HepG2 (cell line): ENCODE data around the gene DNAJB6. TPM values are rescaled to one million over a fixed set of nuclear protein-coding genes. Genes with fewer than 3 reads are reported as not detected.

Source experiments
- ATAC-seq: fragments of 200-7000 bp; cut with Tn5 transposase; 3 replicates; pipeline ENCODE4 v1.9.1; 2020; ENCODE audit warnings: mild to moderate bottlenecking, moderate library complexity
- BruUV-seq: library from RNA; stranded (reverse); fragments of 400-500 nt; replicated peaks from 2 replicates; lab custom pipeline; 2021; lab: Mats Ljungman, UMichigan
- CTCF ChIA-PET: fragments of 300-600 bp; formaldehyde crosslinking; extraction: SDS; loops from one replicate; lab custom pipeline; 2021; ENCODE audit warnings: low total read pairs, inconsistent platforms, low intra/inter-chr PET ratio; lab: Yijun Ruan, JAX
- POLR2A ChIA-PET: fragments of 350-600 bp; sonication (Branson Sonifier 250); formaldehyde crosslinking; loops from one replicate; lab custom pipeline; 2020; ENCODE audit warnings: antibody characterized with exemption, inconsistent platforms; lab: Yijun Ruan, JAX
- DNase-seq: peaks from one replicate; pipeline ENCODE4 v3.0.0-alpha.2; 2015; ENCODE audit warnings: low spot score
- FAIRE-seq: peaks from 3 replicates; lab custom pipeline; 2011; peaks lifted over from hg19 to GRCh38; lab: Jason Lieb, UNC
- H2AFZ ChIP-seq: one replicate; pipeline ENCODE4 v1.6.1; 2011; ENCODE audit warnings: low read length, inconsistent platforms
- H3K27ac ChIP-seq: fragments of 300-600 bp; 3 replicates; pipeline ENCODE4 v1.8.0; 2011; ENCODE audit warnings: mixed run types, mild to moderate bottlenecking, mixed read lengths, low read length, inconsistent platforms; ENCODE audit not compliant: insufficient read depth; ENCODE audit errors: extremely low read length
- H3K27me3 ChIP-seq, 2 experiments: fragments of 200-600 bp in 1 of 2; 2 replicates in 1 of 2; 3 replicates in 1 of 2; pipeline versions ENCODE4 v1.6.0 to v1.8.0; 2011; ENCODE audit warnings: low read length in 2 of 2, mild to moderate bottlenecking in 2 of 2, moderate library complexity in 2 of 2, inconsistent platforms in 1 of 2; ENCODE audit not compliant: insufficient read depth in 2 of 2, control insufficient read depth in 1 of 2
- H3K36me3 ChIP-seq, 2 experiments: fragments of 200-600 bp in 1 of 2; replicated peaks in 1 of 2; 2 replicates in 1 of 2; 3 replicates in 1 of 2; pipeline versions ENCODE4 v1.5.1 to v1.8.0; 2011; ENCODE audit warnings: low read length in 2 of 2, inconsistent platforms in 1 of 2; ENCODE audit not compliant: insufficient read depth in 2 of 2, control insufficient read depth in 1 of 2
- H3K4me1 ChIP-seq: 2 replicates; pipeline ENCODE4 v1.5.1; 2012; ENCODE audit warnings: low read length, inconsistent platforms; ENCODE audit not compliant: insufficient read depth
- H3K4me2 ChIP-seq: 2 replicates; pipeline ENCODE4 v1.6.0; 2011; ENCODE audit warnings: low read depth, low read length, inconsistent platforms
- H3K4me3 ChIP-seq, 3 experiments: fragments of 200-600 bp in 1 of 3; sonication (generic), shearing (Covaris generic) in 1 of 3; replicated peaks in 1 of 3; 2 replicates each; pipeline ENCODE4 v1.5.1; 2011 to 2016; ENCODE audit warnings: low read length in 3 of 3, inconsistent platforms in 2 of 3, low read depth in 2 of 3, mild to moderate bottlenecking in 2 of 3, control low read depth in 1 of 3, mixed read lengths in 1 of 3; ENCODE audit not compliant: insufficient read depth in 1 of 3
- H3K79me2 ChIP-seq: one replicate; pipeline ENCODE4 v1.6.1; 2011; ENCODE audit warnings: low read length, inconsistent platforms; ENCODE audit not compliant: insufficient read depth
- H3K9ac ChIP-seq: 2 replicates; pipeline ENCODE4 v1.6.0; 2011; ENCODE audit warnings: mild to moderate bottlenecking, low read depth, low read length, inconsistent platforms; ENCODE audit not compliant: insufficient read depth
- H3K9me3 ChIP-seq: 2 replicates; pipeline ENCODE4 v1.5.1; 2012; ENCODE audit warnings: mild to moderate bottlenecking, low read length
- H4K20me1 ChIP-seq: 2 replicates; pipeline ENCODE4 v1.6.0; 2011; ENCODE audit warnings: inconsistent platforms, mild to moderate bottlenecking, low read length, moderate library complexity; ENCODE audit not compliant: insufficient read depth
- CBX5 ChIP-seq: sonication (generic); formaldehyde crosslinking; IDR thresholded peaks from 2 replicates; pipeline ENCODE4 v1.4.0; 2020; ENCODE audit warnings: missing genetic modification reagents, borderline replicate concordance
- PTBP1 ChIP-seq: fragments of 200-400 bp; formaldehyde crosslinking; IDR thresholded peaks from 2 replicates; pipeline ENCODE4 v1.6.1; 2018; ENCODE audit warnings: low read length, low read depth; ENCODE audit not compliant: poor library complexity, severe bottlenecking
- TRAFD1 ChIP-seq: sonication (generic); formaldehyde crosslinking; IDR thresholded peaks from 2 replicates; pipeline ENCODE4 v1.5.1; 2020; ENCODE audit warnings: missing genetic modification reagents, mild to moderate bottlenecking, borderline replicate concordance
- WGBS: methylation state at CpG from one replicate; pipeline ENCODE4 v1.1.6; 2017; ENCODE audit warnings: low lambda C conversion rate; 5-methylcytosine and 5-hydroxymethylcytosine counted together
- in situ Hi-C: cut with HindIII; loops from 2 replicates; pipeline ENCODE4 v1.10.0; 2017; ENCODE audit warnings: low pct_unique_long_range_greater_than_20kb; ENCODE audit not compliant: extremely low pct_ligation_motif_present
- intact Hi-C: fragments of 100-400 bp; cut with micrococcal nuclease; formaldehyde crosslinking; loops from one replicate; pipeline ENCODE4 v1.10.0; 2022; ENCODE audit not compliant: unreplicated experiment
- polyA plus RNA-seq, 8 experiments: library from polyadenylated mRNA; depleted of rRNA in 3 of 8; stranded (reverse) in 7 of 8; unstranded in 1 of 8; fragments of >200 nt; fragmentation: Illumina TruSeq in 4 of 8; extraction: Trizol in 4 of 8; gene quantifications; 2 replicates each; pipeline versions ENCODE4 v1.2.1 to v1.2.3, GENCODE V29; 2011 to 2016; ENCODE audit warnings: low read depth in 4 of 8, missing spikeins in 1 of 8, mixed read lengths in 1 of 8; ENCODE audit not compliant: insufficient read depth in 1 of 8
- total RNA-seq, 5 experiments: library from RNA; depleted of rRNA; stranded (reverse); fragments of >200 nt; fragmentation: Illumina TruSeq; extraction: Trizol; gene quantifications; 2 replicates each; pipeline ENCODE4 v1.2.3, GENCODE V29; 2016; ENCODE audit warnings: low read depth in 1 of 5
- TF ChIP-seq, protein P1 (sequence below): sonication (generic); formaldehyde crosslinking; IDR thresholded peaks from 2 replicates; pipeline ENCODE4 v1.4.0; 2020; ENCODE audit warnings: missing genetic modification reagents, borderline replicate concordance

The DNAJB6 gene
- total and polyA plus RNA-seq, 2 of the 13 experiments (the other 11 are each of a cell fraction or from before 2014, with no cell fraction given): 29.9 to 53.9 TPM

GRCh38 chr7:157461573-157462418 is 125.0 kb downstream of the DNAJB6 start:
- BruUV-seq: no TSS peak
- no peak overlapping the region for H3K9ac ChIP-seq
- H2AFZ ChIP-seq: no peak overlapping the region
- H4K20me1 ChIP-seq: 0 out of 2 replicates have a peak, but pooled peaks cover 4% of the 10 kb centered on the region
- in situ Hi-C loops: no loop called here
- CTCF ChIA-PET: no interaction called here
- no peak for ATAC-seq
- H3K36me3 ChIP-seq: no peaks in the 10 kb centered on the region
- no peak for TF ChIP-seq CBX5 (CRISPR knock-in tag)
- DNase-seq: no peak
- peaks cover 15 to 78% of the 10 kb centered on the region in 2 experiments for H3K27me3 ChIP-seq
- H3K4me1 ChIP-seq: no peaks in the 10 kb centered on the region
- POLR2A ChIA-PET: no interaction called here
- H3K79me2 ChIP-seq: no peaks in the 10 kb centered on the region
- intact Hi-C loops: no loop called here
- 7% methylated on average over 11 of the region's 12 CpGs for WGBS
- FAIRE-seq: no peak
- no peak overlapping the region for H3K4me3 ChIP-seq
- no peak overlapping the region for H3K27ac ChIP-seq
- H3K4me2 ChIP-seq: no peak overlapping the region
- no peaks in the 10 kb centered on the region for H3K9me3 ChIP-seq

DNA sequence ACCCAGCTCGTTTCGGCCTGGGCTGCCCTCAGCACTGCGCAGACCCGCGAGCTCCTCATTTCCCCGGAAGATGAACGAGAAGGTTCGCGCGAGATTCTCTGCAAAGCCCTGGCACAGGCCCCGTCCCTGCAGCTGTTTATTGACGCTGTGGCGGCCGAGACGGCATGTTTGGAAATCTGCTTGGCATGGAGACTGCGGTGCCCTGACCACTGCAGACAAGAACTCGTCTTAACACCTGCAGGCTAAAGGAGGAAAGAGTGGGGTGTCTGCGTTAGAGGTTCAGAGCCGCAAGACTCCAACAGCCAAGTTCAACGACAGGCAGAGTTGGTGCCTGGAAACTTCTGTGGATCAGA is 125.6 kb downstream of the DNAJB6 start:
- ATAC-seq (no peak), DNase-seq (no peak), FAIRE-seq (no peak)
- Histone ChIP-seq H3K9me3 (no peaks in the 10 kb centered on the region), H3K4me3 (no peak overlapping the region), H3K27me3 (peaks cover 13 to 78% of the 10 kb centered on the region in 2 experiments), H2AFZ (no peak overlapping the region), H3K27ac (no peak overlapping the region), H3K9ac (no peak overlapping the region), H3K4me1 (no peaks in the 10 kb centered on the region), H3K36me3 (no peaks in the 10 kb centered on the region), H4K20me1 (0 out of 2 replicates have a peak, but pooled peaks cover 4% of the 10 kb centered on the region), H3K79me2 (no peaks in the 10 kb centered on the region), H3K4me2 (no peak overlapping the region)
- intact Hi-C loops (no loop called here), in situ Hi-C loops (no loop called here)
- WGBS: 63% methylated on average over 20 of the region's 20 CpGs
- TF ChIP-seq TRAFD1 (CRISPR knock-in tag) (no peak), PTBP1 (no peak)
- TF ChIP-seq, protein P1, sequence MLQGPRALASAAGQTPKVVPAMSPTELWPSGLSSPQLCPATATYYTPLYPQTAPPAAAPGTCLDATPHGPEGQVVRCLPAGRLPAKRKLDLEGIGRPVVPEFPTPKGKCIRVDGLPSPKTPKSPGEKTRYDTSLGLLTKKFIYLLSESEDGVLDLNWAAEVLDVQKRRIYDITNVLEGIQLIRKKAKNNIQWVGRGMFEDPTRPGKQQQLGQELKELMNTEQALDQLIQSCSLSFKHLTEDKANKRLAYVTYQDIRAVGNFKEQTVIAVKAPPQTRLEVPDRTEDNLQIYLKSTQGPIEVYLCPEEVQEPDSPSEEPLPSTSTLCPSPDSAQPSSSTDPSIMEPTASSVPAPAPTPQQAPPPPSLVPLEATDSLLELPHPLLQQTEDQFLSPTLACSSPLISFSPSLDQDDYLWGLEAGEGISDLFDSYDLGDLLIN (CRISPR knock-in tag): no peak
- no TSS peak for BruUV-seq
- ChIA-PET CTCF (no interaction called here), POLR2A (no interaction called here)
